Measurements from ENCODE around the gene KLHL29.

GRCh38 chr2:23457990-23458682 is 73.2 kb downstream of the KLHL29 start:
- no peak for TF ChIP-seq EZH2 (IDR thresholded peaks at IDR 0.05; ENCODE audit: borderline replicate concordance, insufficient read depth, low read length, poor library complexity, severe bottlenecking)
- no peak for TF ChIP-seq CTCF (IDR thresholded peaks at IDR 0.05; ENCODE audit: poor library complexity, severe bottlenecking)
